A549 (cell line): Measurements from ENCODE around the gene GLCE. TPM values are rescaled to one million over a fixed set of nuclear protein-coding genes. Genes with fewer than 3 reads are reported as not detected.

Experiments
- ATAC-seq, 2 experiments: fragments of 200-7000 bp in 1 of 2; fragments of >200 bp in 1 of 2; cut with Nextera tagmentation in 1 of 2; cut with Tn5 transposase in 1 of 2; 3 replicates each; pipeline versions ENCODE4 v1.8.0 to v1.9.1; 2018 to 2020; ENCODE audit warnings: mild to moderate bottlenecking in 1 of 2, moderate library complexity in 1 of 2
- CTCF ChIA-PET: fragments of 300-600 bp; sonication (Branson Sonifier 250); formaldehyde crosslinking; extraction: SDS; loops from one replicate; lab custom pipeline; 2021; ENCODE audit warnings: antibody characterized with exemption, inconsistent platforms; lab: Yijun Ruan, JAX
- POLR2A ChIA-PET: fragments of 350-600 bp; formaldehyde crosslinking; extraction: SDS; loops from one replicate; lab custom pipeline; 2021; ENCODE audit warnings: antibody characterized with exemption, inconsistent platforms; lab: Yijun Ruan, JAX
- DNase-seq, 2 experiments: peaks; one replicate each; pipeline versions ENCODE4 v3.0.0 to v3.0.0-alpha.2; 2011 to 2016; ENCODE audit warnings: low read depth in 1 of 2, low spot score in 1 of 2
- FAIRE-seq: peaks from 2 replicates; lab custom pipeline; 2011; peaks lifted over from hg19 to GRCh38; lab: Jason Lieb, UNC
- H3K27ac ChIP-seq, 2 experiments: fragments of >200 bp; sonication (Bioruptor Twin); formaldehyde crosslinking; 3 replicates each; pipeline ENCODE4 v1.5.1; 2016 to 2017
- H3K4me1 ChIP-seq: fragments of >200 bp; sonication (Bioruptor Twin); formaldehyde crosslinking; 3 replicates; pipeline ENCODE4 v1.6.1; 2016
- H3K4me2 ChIP-seq: fragments of >200 bp; sonication (Bioruptor Twin); formaldehyde crosslinking; 3 replicates; pipeline ENCODE4 v1.6.1; 2016
- H3K4me3 ChIP-seq: fragments of >200 bp; sonication (Bioruptor Twin); formaldehyde crosslinking; 3 replicates; pipeline ENCODE4 v1.5.1; 2016
- H3K9me3 ChIP-seq: fragments of >200 bp; sonication (Bioruptor Twin); formaldehyde crosslinking; 3 replicates; pipeline ENCODE4 v1.6.1; 2016
- CBX2 ChIP-seq: fragments of 200-600 bp; sonication (generic); IDR thresholded peaks from 2 replicates; pipeline ENCODE4 v1.6.1; 2016; ENCODE audit warnings: low read depth, mild to moderate bottlenecking, borderline replicate concordance
- CBX8 ChIP-seq: fragments of 200-600 bp; sonication (generic); IDR thresholded peaks from 2 replicates; pipeline ENCODE4 v1.6.1; 2016
- CEBPB ChIP-seq, 2 experiments: fragments of >200 bp in 1 of 2; sonication (Bioruptor Twin) in 1 of 2; formaldehyde crosslinking in 1 of 2; IDR thresholded peaks; 2 replicates each; pipeline ENCODE4 v1.6.1; 2012 to 2016
- CHD2 ChIP-seq: fragments of 150-350 bp; IDR thresholded peaks from 2 replicates; pipeline ENCODE4 v1.6.1; 2014; ENCODE audit warnings: low read length; ENCODE audit not compliant: partially characterized antibody
- EHF ChIP-seq: fragments of 250-450 bp; sonication (Bioruptor Pico); IDR thresholded peaks from 2 replicates; pipeline ENCODE4 v1.5.0; 2020; ENCODE audit warnings: mild to moderate bottlenecking
- EHMT2 ChIP-seq: fragments of 200-600 bp; sonication (generic); IDR thresholded peaks from 2 replicates; pipeline ENCODE4 v1.6.1; 2016; ENCODE audit warnings: antibody characterized with exemption, low read depth, mild to moderate bottlenecking, moderate library complexity
- FOSL2 ChIP-seq, 2 experiments: fragments of 450-650 bp in 1 of 2; fragments of >200 bp in 1 of 2; sonication (Bioruptor Twin) in 1 of 2; formaldehyde crosslinking; IDR thresholded peaks; 2 replicates each; pipeline versions ENCODE4 v1.5.0 to v1.6.1; 2016 to 2020; ENCODE audit warnings: mild to moderate bottlenecking in 1 of 2, moderate library complexity in 1 of 2
- HEYL ChIP-seq: fragments of 250-450 bp; sonication (Bioruptor Pico); IDR thresholded peaks from 2 replicates; pipeline ENCODE4 v1.8.0; 2021; ENCODE audit warnings: mild to moderate bottlenecking, moderate library complexity
- HMGXB4 ChIP-seq: fragments of 250-450 bp; sonication (Bioruptor Pico); IDR thresholded peaks from 2 replicates; pipeline ENCODE4 v1.5.0; 2021; ENCODE audit warnings: mild to moderate bottlenecking, moderate library complexity, borderline replicate concordance
- HOXA7 ChIP-seq: fragments of 250-450 bp; sonication (Bioruptor Pico); IDR thresholded peaks from 2 replicates; pipeline ENCODE4 v1.5.0; 2020; ENCODE audit warnings: mild to moderate bottlenecking, moderate library complexity
- HOXB13 ChIP-seq: fragments of 250-450 bp; sonication (Bioruptor Pico); IDR thresholded peaks from 2 replicates; pipeline ENCODE4 v1.5.0; 2020; ENCODE audit warnings: low read depth, mild to moderate bottlenecking, moderate library complexity
- HOXB5 ChIP-seq: fragments of 250-450 bp; sonication (Bioruptor Pico); IDR thresholded peaks from 2 replicates; pipeline ENCODE4 v1.5.0; 2020; ENCODE audit warnings: mild to moderate bottlenecking, moderate library complexity
- JUN ChIP-seq, 2 experiments: fragments of >200 bp; sonication (Bioruptor Twin); formaldehyde crosslinking; IDR thresholded peaks; 2 replicates in 1 of 2; 3 replicates in 1 of 2; pipeline ENCODE4 v1.6.1; 2016 to 2017
- JUNB ChIP-seq: fragments of >200 bp; sonication (Bioruptor Twin); formaldehyde crosslinking; IDR thresholded peaks from 2 replicates; pipeline ENCODE4 v1.6.1; 2016
- KDM1A ChIP-seq: fragments of 200-600 bp; sonication (generic); IDR thresholded peaks from 2 replicates; pipeline ENCODE4 v1.6.1; 2016; ENCODE audit warnings: low read depth, mild to moderate bottlenecking
- NFE2L2 ChIP-seq: fragments of 150-350 bp; conservative IDR thresholded peaks from 2 replicates; pipeline ENCODE4 v1.6.1; 2014; ENCODE audit warnings: low read length
- NPAS2 ChIP-seq: fragments of 250-450 bp; sonication (Bioruptor Pico); IDR thresholded peaks from 2 replicates; pipeline ENCODE4 v1.8.0; 2022; ENCODE audit warnings: mild to moderate bottlenecking, moderate library complexity, borderline replicate concordance
- PHF8 ChIP-seq: fragments of 200-600 bp; sonication (generic); IDR thresholded peaks from 2 replicates; pipeline ENCODE4 v1.6.1; 2016; ENCODE audit warnings: low read depth, mild to moderate bottlenecking, antibody characterized with exemption, moderate library complexity, borderline replicate concordance
- POLR2A ChIP-seq: IDR thresholded peaks from 2 replicates; pipeline ENCODE4 v1.6.1; 2012; ENCODE audit warnings: mild to moderate bottlenecking, low read length
- POLR2AphosphoS2 ChIP-seq: conservative IDR thresholded peaks from 2 replicates; pipeline ENCODE4 v1.6.1; 2012; ENCODE audit warnings: low read length, improper control_type of control experiment, inconsistent platforms
- RAD21 ChIP-seq, 2 experiments: fragments of >200 bp in 1 of 2; sonication (Bioruptor Twin) in 1 of 2; formaldehyde crosslinking in 1 of 2; IDR thresholded peaks in 1 of 2; conservative IDR thresholded peaks in 1 of 2; 2 replicates in 1 of 2; 3 replicates in 1 of 2; pipeline ENCODE4 v1.6.1; 2012 to 2018; ENCODE audit warnings: inconsistent platforms in 1 of 2
- SMC3 ChIP-seq: fragments of >200 bp; sonication (Bioruptor Twin); formaldehyde crosslinking; IDR thresholded peaks from 3 replicates; pipeline ENCODE4 v1.6.1; 2018; ENCODE audit warnings: inconsistent platforms
- SREBF2 ChIP-seq: fragments of 450-650 bp; IDR thresholded peaks from 2 replicates; pipeline ENCODE4 v1.6.1; 2014; ENCODE audit warnings: mild to moderate bottlenecking, moderate library complexity
- TP53 ChIP-seq: fragments of 250-450 bp; sonication (Bioruptor Pico); IDR thresholded peaks from 2 replicates; pipeline ENCODE4 v1.5.0; 2021; ENCODE audit warnings: mild to moderate bottlenecking, moderate library complexity
- ZFP36 ChIP-seq: fragments of 450-650 bp; IDR thresholded peaks from 2 replicates; pipeline ENCODE4 v1.6.1; 2014; ENCODE audit warnings: borderline replicate concordance; ENCODE audit not compliant: partially characterized antibody
- ZNF302 ChIP-seq: fragments of 250-450 bp; sonication (Bioruptor Pico); IDR thresholded peaks from 2 replicates; pipeline ENCODE4 v1.9.0; 2021; ENCODE audit warnings: inconsistent platforms, mild to moderate bottlenecking, moderate library complexity
- WGBS: methylation state at CpG from one replicate; pipeline ENCODE4 v1.1.6; 2017; ENCODE audit errors: missing lambda C conversion rate; 5-methylcytosine and 5-hydroxymethylcytosine counted together
- polyA plus RNA-seq, 4 experiments: library from polyadenylated mRNA; depleted of rRNA in 3 of 4; stranded (reverse); fragments of >200 nt; fragmentation: RNase III in 1 of 4; extraction: RNeasy Plus Mini Kit Qiagen cat#74134 plus additional on column Dnase treatment in 1 of 4; gene quantifications; 2 replicates in 3 of 4; 3 replicates in 1 of 4; pipeline ENCODE4 v1.2.3, GENCODE V29; 2011 to 2017
- TF ChIP-seq, protein P1 (sequence below): fragments of 200-600 bp; sonication (generic); IDR thresholded peaks from 2 replicates; pipeline ENCODE4 v1.6.1; 2016; ENCODE audit warnings: antibody characterized with exemption, mild to moderate bottlenecking, moderate library complexity
- TF ChIP-seq, protein P2 (sequence below): fragments of >200 bp; sonication (Bioruptor Twin); formaldehyde crosslinking; IDR thresholded peaks from 3 replicates; pipeline ENCODE4 v1.6.1; 2016

GLCE gene
- polyA plus RNA-seq, 2 of the 4 experiments (the other 2 are of a cell fraction), result 19.6 to 41.8 TPM

DNA sequence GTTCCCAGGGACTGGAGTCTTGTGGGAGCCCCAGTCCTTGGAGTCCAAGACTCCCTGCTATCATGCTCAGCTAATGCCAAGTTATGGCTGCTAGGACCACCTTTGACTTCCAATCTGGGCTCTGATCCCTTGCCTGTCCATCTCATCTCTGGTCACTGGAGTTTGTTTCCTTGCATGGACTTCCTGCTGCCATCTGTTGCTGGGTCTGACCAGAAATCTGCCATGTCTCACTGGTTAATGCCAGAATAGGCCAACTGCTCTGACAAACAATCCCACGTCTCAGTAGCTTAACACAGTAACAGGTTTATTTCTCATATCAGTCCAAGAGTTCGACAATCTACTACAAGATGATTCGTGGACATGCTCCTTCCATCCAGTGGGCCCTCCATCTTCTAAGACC, 10.1 kb upstream of the GLCE start:
- ATAC-seq, result no peak
- peaks cover 10% of the 10 kb centered on the region for H3K4me1 ChIP-seq
- H3K4me2 ChIP-seq, result no peak overlapping the region
- ChIA-PET POLR2A (no interaction called here), CTCF (interaction anchor here (0.8 to 2.1 kb wide), 3 partner anchors 8 to 10 kb away, joined by 3 to 8 read pairs (median 4); partner anchors contain the start of gene GLCE)
- H3K9me3 ChIP-seq, result no peaks in the 10 kb centered on the region
- no peak for TF ChIP-seq SMC3
- TF ChIP-seq JUN (IDR thresholded peaks at IDR 0.05), result no peak
- no peak for TF ChIP-seq KDM1A
- TF ChIP-seq, protein P1, sequence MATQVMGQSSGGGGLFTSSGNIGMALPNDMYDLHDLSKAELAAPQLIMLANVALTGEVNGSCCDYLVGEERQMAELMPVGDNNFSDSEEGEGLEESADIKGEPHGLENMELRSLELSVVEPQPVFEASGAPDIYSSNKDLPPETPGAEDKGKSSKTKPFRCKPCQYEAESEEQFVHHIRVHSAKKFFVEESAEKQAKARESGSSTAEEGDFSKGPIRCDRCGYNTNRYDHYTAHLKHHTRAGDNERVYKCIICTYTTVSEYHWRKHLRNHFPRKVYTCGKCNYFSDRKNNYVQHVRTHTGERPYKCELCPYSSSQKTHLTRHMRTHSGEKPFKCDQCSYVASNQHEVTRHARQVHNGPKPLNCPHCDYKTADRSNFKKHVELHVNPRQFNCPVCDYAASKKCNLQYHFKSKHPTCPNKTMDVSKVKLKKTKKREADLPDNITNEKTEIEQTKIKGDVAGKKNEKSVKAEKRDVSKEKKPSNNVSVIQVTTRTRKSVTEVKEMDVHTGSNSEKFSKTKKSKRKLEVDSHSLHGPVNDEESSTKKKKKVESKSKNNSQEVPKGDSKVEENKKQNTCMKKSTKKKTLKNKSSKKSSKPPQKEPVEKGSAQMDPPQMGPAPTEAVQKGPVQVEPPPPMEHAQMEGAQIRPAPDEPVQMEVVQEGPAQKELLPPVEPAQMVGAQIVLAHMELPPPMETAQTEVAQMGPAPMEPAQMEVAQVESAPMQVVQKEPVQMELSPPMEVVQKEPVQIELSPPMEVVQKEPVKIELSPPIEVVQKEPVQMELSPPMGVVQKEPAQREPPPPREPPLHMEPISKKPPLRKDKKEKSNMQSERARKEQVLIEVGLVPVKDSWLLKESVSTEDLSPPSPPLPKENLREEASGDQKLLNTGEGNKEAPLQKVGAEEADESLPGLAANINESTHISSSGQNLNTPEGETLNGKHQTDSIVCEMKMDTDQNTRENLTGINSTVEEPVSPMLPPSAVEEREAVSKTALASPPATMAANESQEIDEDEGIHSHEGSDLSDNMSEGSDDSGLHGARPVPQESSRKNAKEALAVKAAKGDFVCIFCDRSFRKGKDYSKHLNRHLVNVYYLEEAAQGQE, result no peak
- no peak for TF ChIP-seq FOSL2 (IDR thresholded peaks at IDR 0.05)
- no peak for TF ChIP-seq FOSL2 (CRISPR knock-in tag; IDR thresholded peaks at IDR 0.05)
- no peak for TF ChIP-seq HEYL (CRISPR knock-in tag)
- no peak for TF ChIP-seq SREBF2
- TF ChIP-seq NPAS2, result no peak
- TF ChIP-seq HOXA7 (CRISPR knock-in tag), result no peak
- no peak for TF ChIP-seq EHMT2
- TF ChIP-seq JUNB, result no peak
- TF ChIP-seq ZFP36, result no peak
- no peak for TF ChIP-seq CHD2
- no peak for TF ChIP-seq PHF8
- no peak for TF ChIP-seq HMGXB4 (CRISPR knock-in tag)
- no peak for TF ChIP-seq POLR2A
- TF ChIP-seq, protein P2, sequence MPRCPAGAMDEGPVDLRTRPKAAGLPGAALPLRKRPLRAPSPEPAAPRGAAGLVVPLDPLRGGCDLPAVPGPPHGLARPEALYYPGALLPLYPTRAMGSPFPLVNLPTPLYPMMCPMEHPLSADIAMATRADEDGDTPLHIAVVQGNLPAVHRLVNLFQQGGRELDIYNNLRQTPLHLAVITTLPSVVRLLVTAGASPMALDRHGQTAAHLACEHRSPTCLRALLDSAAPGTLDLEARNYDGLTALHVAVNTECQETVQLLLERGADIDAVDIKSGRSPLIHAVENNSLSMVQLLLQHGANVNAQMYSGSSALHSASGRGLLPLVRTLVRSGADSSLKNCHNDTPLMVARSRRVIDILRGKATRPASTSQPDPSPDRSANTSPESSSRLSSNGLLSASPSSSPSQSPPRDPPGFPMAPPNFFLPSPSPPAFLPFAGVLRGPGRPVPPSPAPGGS, result no peak
- no peak for TF ChIP-seq CBX2
- no peak for DNase-seq
- H3K4me3 ChIP-seq, result no peak overlapping the region
- 51% methylated on average over 3 of the region's 3 CpGs for WGBS
- no peak for FAIRE-seq
- H3K27ac ChIP-seq, result no peak overlapping the region

DNA sequence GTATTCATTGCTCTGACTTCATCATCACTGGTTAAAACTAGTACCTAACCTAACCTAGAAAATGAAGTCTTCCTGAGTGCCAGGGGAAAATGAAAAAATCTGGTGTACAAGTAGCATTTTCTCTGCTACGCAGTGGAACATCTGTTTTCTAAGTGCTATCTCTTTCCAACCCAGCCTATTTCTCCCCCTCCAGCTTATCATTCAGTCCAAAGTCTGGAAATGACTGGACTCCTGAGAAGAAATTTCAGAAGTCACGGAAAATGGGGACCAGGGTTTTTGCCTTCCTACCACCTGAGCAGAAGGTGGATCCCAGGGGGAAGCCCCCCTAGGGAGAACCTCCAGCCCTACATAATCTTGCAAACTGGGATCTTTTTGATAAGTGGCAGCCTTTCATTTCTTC, 9.6 kb upstream of the GLCE start:
- 92% methylated on average over 2 of the region's 2 CpGs for WGBS
- TF ChIP-seq JUN (IDR thresholded peaks at IDR 0.05), result no peak
- no peak for TF ChIP-seq ZNF302 (CRISPR knock-in tag)
- no peak for TF ChIP-seq TP53 (CRISPR knock-in tag)
- TF ChIP-seq CEBPB (IDR thresholded peaks at IDR 0.05), result no peak
- no peak for TF ChIP-seq NFE2L2
- no peak for TF ChIP-seq EHF
- TF ChIP-seq POLR2A, result no peak
- no peak for TF ChIP-seq HOXB13 (CRISPR knock-in tag)
- no peak for TF ChIP-seq POLR2AphosphoS2
- TF ChIP-seq CBX8, result no peak
- TF ChIP-seq HOXB5, result no peak
- TF ChIP-seq RAD21 (conservative IDR thresholded peaks at IDR 0.05 in 1 of 2, IDR thresholded peaks at IDR 0.05 in 1 of 2), result no peak
- no peak for TF ChIP-seq NPAS2
- TF ChIP-seq, all 56 proteins: peak for 0
- H3K4me2 ChIP-seq, result no peak overlapping the region
- H3K9me3 ChIP-seq, result no peaks in the 10 kb centered on the region
- DNase-seq (no peak), FAIRE-seq (no peak), ATAC-seq (no peak)
- no peak overlapping the region for H3K27ac ChIP-seq
- peaks cover 10% of the 10 kb centered on the region for H3K4me1 ChIP-seq
- no peak overlapping the region for H3K4me3 ChIP-seq
- CTCF ChIA-PET, result interaction anchor here (0.8 to 0.9 kb wide), 3 partner anchors 9 to 231 kb away, joined by 3 to 4 read pairs (median 3); partner anchors contain the start of gene GLCE
- POLR2A ChIA-PET, result no interaction called here
